ENCODE data around the gene PTK7. TPM values are rescaled to one million over a fixed set of nuclear protein-coding genes. Genes with fewer than 3 reads are reported as not detected.

The PTK7 gene
- polyA plus RNA-seq, 4 donors, result 228 to 269 (median 239) TPM

- DNase-seq (ENCODE audit: low read depth in 4 of 4, low spot score in 3 of 4), result peak; percentile 91 to 96 (median 94)
Observed at GRCh38 chr6:43174263-43175112, 98.4 kb downstream of the PTK7 start.

GRCh38 chr6:43175676-43176422 lies 99.7 kb downstream of the PTK7 start:
- no peak for DNase-seq (ENCODE audit: low read depth in 4 of 4, low spot score in 3 of 4)

DNA sequence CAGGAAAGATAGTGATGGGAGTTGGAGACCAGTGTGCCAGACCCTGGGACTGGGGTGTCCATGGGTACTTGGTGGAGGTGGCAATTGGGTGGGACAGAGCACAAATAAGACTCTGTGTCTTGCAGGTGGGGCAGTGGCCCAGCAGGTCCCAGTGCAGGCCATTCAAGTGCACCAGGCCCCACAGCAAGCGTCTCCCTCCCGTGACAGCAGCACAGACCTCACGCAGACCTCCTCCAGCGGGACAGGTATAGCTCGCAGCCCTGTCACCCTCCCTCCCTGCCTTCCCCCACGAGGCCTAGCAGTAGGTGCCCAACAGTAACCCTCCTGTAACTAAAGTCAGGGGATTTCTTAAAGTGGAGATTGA lies 100.3 kb downstream of the PTK7 start:
- DNase-seq (ENCODE audit: low read depth in 4 of 4, low spot score in 3 of 4), result no peak

DNA sequence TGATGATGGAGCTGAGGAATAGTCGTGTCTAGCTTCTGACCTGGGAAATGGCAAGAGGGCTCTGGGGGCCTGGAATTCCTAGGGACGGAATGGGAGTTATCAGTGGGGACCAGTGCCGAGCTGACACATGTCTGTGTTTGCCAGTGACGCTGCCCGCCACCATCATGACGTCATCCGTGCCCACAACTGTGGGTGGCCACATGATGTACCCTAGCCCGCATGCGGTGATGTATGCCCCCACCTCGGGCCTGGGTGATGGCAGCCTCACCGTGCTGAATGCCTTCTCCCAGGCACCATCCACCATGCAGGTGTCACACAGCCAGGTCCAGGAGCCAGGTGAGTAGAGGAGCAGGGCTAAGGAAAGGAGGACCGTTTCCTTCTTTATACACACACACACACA lies 102.0 kb downstream of the PTK7 start:
- DNase-seq (ENCODE audit: low read depth in 4 of 4, low spot score in 3 of 4), result no peak

- no peak for DNase-seq (ENCODE audit: low read depth in 4 of 4, low spot score in 3 of 4)
Observed at GRCh38 chr6:43178951-43179830, 103.1 kb downstream of the PTK7 start.

DNA sequence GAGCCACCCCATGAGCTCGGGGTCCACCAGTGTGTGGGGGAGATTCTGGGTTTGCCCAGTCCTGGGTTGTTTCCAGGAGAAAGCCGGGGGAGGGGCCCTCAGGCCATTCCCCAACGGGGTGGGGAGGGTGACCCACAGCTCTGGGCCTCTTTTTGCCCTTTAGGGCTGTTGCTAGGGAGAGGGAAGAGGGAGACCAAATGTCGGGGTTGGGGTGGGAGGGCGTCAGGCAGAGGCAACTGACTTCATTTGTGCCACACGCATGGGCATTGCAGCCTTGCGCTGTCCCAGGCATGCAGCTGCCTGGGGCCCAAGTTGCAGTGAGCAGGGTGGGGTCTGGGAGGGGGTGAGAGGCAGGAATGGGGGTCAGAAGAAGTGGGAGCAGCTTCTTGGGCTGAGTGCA lies 103.9 kb downstream of the PTK7 start:
- no peak for DNase-seq (ENCODE audit: low read depth in 4 of 4, low spot score in 3 of 4)

- DNase-seq (ENCODE audit: low read depth in 4 of 4, low spot score in 3 of 4), result peak in 1 of 4 donors; percentile 12
Observed at GRCh38 chr6:43180985-43181384, 104.9 kb downstream of the PTK7 start.

DNA sequence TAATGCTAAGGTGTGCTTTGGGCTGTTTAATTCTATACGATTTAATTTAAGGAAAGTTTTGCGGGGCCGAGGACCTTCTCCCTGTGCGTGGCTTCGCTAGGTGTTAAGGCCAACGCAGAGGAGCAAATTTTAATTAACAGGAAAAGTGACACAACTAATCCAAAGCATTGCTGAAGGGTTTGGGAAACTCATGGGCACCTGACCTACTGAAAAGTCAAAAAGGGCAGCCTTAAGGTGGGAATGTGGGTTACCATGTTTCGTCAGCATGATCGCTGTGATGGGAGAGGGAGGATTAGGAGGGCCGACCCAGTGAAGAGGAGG lies 105.5 kb downstream of the PTK7 start:
- DNase-seq (ENCODE audit: low read depth in 4 of 4, low spot score in 3 of 4), result peak in 1 of 4 donors; percentile 12

- peak in 2 of 4 donors; percentile 52 to 55 for DNase-seq (ENCODE audit: low read depth in 4 of 4, low spot score in 3 of 4)
Observed at GRCh38 chr6:43181942-43182860, 106.1 kb downstream of the PTK7 start, which contains the start of gene CUL9. Gene CUL9, plus strand, starts transcription at chr6:43182196. Its CDS starts 2,115 bp downstream, at chr6:43184311.

- DNase-seq (ENCODE audit: low read depth in 4 of 4, low spot score in 3 of 4), result no peak
Observed at GRCh38 chr6:43183441-43183840, 107.3 kb downstream of the PTK7 start.

DNA sequence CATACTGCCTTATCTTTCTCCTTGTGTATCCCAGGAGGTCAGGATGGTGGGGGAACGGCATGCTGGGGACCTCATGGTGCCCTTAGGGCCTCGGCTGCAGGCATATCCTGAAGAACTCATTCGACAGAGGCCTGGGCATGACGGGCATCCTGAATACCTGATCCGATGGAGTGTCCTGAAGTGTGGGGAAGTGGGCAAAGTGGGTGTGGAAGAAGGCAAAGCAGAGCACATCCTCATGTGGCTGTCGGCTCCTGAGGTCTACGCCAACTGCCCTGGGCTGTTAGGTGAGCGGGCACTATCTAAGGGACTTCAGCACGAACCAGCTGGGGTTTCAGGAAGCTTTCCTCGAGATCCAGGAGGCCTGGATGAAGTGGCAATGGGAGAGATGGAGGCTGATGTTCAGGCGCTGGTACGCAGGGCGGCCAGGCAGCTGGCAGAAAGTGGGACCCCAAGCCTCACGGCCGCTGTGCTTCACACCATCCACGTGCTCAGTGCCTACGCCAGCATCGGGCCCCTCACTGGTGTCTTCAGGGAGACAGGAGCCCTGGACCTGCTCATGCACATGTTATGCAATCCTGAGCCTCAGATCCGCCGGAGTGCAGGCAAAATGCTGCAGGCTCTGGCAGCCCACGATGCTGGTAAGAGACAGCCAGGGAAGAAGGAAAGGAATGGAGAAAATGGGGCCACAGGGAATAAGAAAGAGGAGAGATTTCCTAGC lies 108.3 kb downstream of the PTK7 start:
- DNase-seq (ENCODE audit: low read depth in 4 of 4, low spot score in 3 of 4), result no peak

DNA sequence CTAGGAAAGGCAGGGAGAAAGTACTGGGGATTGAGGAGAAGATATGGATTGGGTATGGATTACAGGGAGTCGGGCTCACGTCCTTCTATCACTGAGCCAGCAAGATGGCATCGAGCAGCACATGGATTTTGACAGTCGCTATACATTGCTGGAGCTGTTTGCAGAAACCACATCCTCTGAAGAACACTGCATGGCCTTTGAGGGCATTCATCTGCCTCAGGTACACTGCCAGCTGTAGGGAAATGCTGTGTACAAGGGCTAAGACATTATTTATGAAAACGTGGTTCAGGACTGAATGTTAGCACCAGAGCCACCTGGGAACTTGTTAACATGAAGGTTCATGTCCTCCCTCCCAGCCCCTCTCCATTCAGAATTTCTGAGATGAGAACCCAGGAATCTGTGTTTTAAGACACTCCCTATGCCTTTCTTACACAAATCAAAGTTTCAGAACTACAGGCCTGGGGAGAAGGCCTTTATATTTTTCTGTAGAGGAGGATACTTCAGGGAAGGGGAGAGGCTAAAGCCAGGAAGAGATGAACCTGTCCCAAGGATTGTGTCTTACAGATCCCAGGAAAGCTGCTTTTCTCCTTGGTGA lies 109.4 kb downstream of the PTK7 start:
- no peak for DNase-seq (ENCODE audit: low read depth in 4 of 4, low spot score in 3 of 4)

- no peak for DNase-seq (ENCODE audit: low read depth in 4 of 4, low spot score in 3 of 4)
Observed at GRCh38 chr6:43186019-43186418, 109.9 kb downstream of the PTK7 start.

DNA sequence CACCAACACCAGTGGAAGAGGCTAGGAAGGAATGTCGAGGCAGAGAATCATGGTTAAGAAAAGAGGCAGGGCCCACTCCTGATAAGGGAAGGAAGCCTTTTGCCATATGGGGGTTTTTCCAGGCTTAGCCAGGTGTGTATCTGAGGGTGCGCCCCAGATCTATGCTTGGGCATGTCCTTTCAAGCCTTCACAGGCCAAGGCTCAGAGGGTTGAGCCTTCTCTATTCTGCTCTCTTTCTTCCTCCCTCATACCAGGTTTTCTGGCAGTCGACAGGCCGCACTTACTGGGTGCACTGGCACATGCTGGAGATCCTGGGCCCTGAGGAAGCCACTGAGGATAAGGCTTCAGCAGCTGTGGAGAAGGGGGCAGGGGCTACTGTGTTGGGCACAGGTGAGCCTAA lies 110.6 kb downstream of the PTK7 start:
- DNase-seq (ENCODE audit: low read depth in 4 of 4, low spot score in 3 of 4), result no peak

DNA sequence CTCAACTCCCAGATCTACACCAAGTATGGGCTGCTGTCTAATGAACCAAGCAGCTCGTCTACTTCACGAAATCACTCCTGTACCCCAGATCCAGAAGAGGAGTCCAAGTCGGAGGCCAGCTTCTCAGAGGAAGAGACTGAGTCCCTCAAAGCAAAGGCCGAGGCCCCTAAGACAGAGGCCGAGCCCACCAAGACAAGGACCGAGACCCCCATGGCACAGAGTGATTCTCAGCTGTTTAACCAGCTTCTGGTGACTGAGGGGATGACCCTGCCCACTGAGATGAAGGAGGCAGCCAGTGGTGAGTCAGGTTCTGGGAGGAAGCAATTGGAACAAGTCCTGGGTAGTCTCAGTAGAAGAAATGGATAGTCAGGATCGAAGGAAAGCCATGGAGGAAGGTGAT lies 111.7 kb downstream of the PTK7 start:
- no peak for DNase-seq (ENCODE audit: low read depth in 4 of 4, low spot score in 3 of 4)

DNA sequence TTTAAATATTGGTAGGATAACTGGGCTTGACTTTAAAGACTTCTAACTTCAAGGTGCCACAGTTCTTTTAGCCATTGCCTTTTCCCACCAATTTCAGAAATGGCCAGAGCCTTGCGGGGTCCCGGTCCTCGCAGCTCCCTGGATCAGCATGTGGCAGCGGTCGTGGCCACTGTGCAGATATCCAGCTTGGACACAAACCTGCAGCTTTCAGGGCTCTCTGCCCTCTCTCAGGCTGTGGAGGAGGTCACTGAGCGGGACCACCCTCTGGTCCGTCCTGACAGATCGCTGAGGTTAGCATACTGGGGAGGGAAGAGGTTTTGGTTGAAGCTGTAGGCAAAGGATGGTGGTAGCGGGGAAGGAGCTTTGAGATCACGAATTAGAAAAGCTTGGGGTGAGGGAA lies 112.3 kb downstream of the PTK7 start:
- DNase-seq (ENCODE audit: low read depth in 4 of 4, low spot score in 3 of 4), result no peak

DNA sequence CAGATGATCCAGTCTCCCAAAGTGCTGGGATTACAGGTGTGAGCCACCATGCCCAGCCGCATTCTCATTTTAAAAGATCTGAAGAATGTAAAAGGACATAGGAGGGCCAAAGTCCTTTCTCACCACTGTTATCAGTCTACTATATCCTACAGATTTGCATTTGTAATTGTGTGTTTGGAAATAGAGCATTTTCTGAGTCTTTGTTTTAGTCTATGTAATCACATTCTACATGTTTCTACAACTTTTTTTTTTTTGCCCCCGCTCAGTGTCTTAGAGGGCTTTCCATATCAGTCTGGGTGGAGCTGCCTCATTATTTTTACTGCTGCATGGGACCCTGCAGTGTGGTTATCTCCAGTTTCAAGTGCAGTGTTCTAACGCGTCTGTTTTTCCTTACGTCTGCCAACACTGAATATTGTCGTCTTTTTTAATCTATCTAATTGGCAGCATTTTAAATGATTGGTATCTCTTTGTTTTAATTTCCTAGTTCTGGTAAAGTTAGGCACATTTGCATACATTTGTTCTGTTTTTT lies 113.7 kb downstream of the PTK7 start:
- DNase-seq (ENCODE audit: low read depth in 4 of 4, low spot score in 3 of 4), result no peak

GRCh38 chr6:43192911-43193310 lies 116.8 kb downstream of the PTK7 start:
- no peak for DNase-seq (ENCODE audit: low read depth in 4 of 4, low spot score in 3 of 4)

DNA sequence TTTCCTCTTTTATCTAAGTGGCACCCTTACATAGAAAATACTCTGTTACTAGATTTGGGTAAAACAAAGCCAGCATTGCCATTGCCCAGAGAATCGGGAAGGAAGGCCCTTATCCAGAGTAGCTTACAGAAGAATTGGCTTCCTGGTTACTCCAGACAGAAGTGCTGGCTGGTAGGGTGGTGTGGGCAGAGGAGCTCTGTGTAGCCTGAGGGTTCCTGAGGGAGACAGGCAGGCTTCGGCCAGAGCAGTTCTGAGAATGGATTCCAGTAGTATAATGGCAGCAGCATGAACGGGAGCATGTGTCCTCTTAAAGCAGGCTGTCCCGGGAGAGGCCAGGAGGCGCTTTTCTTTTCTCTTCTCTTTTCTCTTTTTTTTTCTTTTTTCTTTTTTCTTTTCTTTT lies 117.8 kb downstream of the PTK7 start:
- no peak for DNase-seq (ENCODE audit: low read depth in 4 of 4, low spot score in 3 of 4)
